Left kidney (tissue), 8 donors: ENCODE results near the gene KCNMB3. TPM values are rescaled to one million over a fixed set of nuclear protein-coding genes. Genes with fewer than 3 reads are reported as not detected.
"Not testable (repeated sequence)": the region's sequence is repeated elsewhere in the genome, so short reads cannot be mapped to it uniquely, and the experiment has no call there.

ENCODE experiments used
- DNase-seq: peaks from one replicate; pipeline ENCODE4 v3.0.0-alpha.2; 2013
- long read RNA-seq, 8 donors: transcript quantifications; one replicate each; lab custom pipeline, GENCODE V29; 2026
- polyA plus RNA-seq: library from polyadenylated mRNA; unstranded; fragments of 120-200 nt; gene quantifications from one replicate; pipeline ENCODE4 v1.2.1, GENCODE V29; 2013; ENCODE audit not compliant: insufficient read length

The KCNMB3 gene, protein sequence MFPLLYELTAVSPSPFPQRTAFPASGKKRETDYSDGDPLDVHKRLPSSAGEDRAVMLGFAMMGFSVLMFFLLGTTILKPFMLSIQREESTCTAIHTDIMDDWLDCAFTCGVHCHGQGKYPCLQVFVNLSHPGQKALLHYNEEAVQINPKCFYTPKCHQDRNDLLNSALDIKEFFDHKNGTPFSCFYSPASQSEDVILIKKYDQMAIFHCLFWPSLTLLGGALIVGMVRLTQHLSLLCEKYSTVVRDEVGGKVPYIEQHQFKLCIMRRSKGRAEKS
- 8.1 TPM for polyA plus RNA-seq
- long read RNA-seq, donor 1, full-length matches to known transcripts, result 1 of 1 reads
- long read RNA-seq, donor 1, partial matches to known transcripts, result 0 of 1 reads
- long read RNA-seq, donor 1, other reads (novel, unspliced or antisense), result 0 of 1 reads
- long read RNA-seq, donor 2, full-length matches to known transcripts, result 3 of 3 reads
- long read RNA-seq, donor 2, partial matches to known transcripts, result 0 of 3 reads
- long read RNA-seq, donor 2, other reads (novel, unspliced or antisense), result 0 of 3 reads
- long read RNA-seq, donor 3, partial matches to known transcripts, result 0 of 1 reads
- long read RNA-seq, donor 3, other reads (novel, unspliced or antisense), result 0 of 1 reads
- long read RNA-seq, donor 4, result 0 reads
- long read RNA-seq, donor 5, full-length matches to known transcripts, result 2 of 2 reads
- long read RNA-seq, donor 5, partial matches to known transcripts, result 0 of 2 reads
- long read RNA-seq, donor 5, other reads (novel, unspliced or antisense), result 0 of 2 reads
- long read RNA-seq, donor 6, result 0 reads
- long read RNA-seq, donor 7, full-length matches to known transcripts, result 3 of 3 reads
- long read RNA-seq, donor 7, partial matches to known transcripts, result 0 of 3 reads
- long read RNA-seq, donor 7, other reads (novel, unspliced or antisense), result 0 of 3 reads
- long read RNA-seq, donor 8, result 0 reads

DNA sequence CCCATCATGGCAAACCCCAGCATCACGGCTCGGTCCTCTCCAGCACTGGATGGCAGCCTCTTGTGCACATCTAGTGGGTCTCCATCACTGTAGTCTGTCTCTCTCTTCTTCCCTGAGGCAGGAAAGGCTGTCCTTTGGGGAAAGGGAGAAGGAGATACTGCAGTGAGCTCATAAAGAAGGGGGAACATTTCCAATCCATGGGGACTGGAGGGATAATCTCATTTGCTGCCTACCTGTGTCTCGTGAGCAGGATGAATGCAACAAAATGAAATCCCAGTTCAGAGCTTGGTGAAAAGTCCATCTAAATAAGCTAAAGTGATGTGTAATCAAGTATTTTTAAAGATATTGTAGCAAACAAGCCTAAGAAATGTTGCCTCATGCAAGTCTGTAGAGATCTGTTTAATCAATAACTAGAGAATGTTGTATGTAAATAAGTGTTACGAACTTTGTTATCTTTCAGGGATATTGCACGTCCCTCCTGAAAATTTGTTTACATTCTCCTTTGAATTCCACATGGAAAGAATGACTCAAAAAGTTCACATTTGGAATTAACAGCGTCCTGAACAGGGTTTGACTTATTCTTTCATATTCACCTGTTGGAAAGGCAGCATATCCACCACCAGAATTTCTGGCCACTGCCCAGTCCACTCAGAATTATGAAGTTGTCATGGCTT is at the start of gene KCNMB3:
Gene KCNMB3, minus strand, starts transcription at position 312 of the 674 bp plus-strand sequence. Its CDS starts 124 bp downstream, at position 188.
- DNase-seq, result no peak

DNA sequence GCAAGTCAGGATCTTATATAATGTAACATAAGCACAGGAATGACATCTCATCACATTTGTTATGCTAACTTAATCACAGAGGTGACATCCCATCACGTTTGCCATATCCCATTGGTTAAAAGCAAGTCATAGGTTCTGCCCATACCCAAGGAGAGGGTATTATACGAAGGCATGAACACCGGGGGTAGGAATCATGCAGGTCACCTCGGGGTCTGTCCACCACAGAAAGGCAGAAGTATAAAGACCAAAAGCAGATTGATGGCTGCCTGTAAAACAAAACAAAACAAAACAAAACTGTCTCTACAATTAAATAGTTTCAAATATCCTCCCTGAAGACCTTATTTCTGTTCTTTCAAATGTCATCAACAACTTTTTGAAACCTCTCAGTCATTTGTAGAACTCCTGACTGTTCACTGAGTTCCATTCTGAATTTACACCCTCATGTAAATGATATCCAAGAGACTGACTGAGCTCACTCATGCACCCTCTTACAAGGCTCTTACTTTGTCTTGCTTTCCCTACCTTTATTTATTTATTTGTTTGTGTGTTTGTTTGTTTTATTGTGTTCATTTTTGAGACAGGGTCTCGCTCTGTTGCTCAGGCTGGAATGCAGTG is 49.2 kb upstream of the KCNMB3 start:
- no peak for DNase-seq

DNA sequence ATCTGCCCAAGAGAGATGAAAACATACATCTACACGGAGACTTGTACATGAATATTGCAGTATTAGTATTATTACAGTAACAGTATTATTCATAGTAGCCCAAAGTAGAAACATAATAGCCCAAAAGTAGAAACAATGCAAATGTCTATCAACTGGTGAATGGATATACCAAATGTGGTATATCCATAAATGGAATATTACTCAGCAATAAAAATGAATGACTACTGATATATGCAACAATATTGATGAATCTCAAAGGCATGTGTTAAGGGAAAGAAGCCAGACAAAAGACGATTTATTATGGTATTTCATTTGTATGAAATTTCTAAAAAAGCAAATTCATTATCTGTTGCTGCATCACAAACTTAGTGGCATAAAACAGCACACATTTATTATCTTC is 48.4 kb upstream of the KCNMB3 start:
- no peak for DNase-seq

DNA sequence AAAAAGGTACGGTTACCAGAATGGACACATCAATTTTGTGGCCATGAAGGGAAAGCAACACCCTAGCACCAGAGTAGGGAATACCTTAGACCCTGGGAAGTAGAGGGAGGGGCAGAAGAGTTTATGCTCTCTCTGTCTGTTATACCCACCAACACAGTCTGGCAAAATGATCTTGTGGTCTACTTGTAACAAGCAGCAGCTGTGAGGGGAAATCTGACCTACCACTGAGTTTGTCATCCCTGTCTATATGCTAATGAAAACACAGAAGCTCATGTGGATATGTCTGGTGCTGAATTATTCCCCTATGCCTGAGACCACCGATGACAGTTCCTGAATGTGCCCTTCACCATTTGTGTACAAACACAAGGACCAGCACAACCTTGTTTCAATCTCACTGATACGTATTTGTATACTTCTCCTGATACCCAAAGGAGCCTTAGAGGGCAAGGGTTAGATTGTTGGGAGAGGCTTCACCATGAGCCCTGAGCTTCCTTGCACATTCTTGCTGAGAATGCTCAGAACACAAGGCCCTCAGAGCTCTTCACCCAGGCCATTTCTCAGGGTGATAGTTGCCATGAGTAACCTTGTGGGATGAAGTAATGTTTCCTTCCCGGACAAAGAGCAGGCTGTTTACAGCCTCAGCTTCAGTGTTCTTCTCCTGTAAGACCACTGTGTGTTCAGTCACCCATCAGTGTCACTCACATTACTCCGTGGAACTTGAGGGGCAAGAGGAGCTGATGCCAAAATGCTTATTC is 47.2 kb upstream of the KCNMB3 start:
- DNase-seq, result no peak

DNA sequence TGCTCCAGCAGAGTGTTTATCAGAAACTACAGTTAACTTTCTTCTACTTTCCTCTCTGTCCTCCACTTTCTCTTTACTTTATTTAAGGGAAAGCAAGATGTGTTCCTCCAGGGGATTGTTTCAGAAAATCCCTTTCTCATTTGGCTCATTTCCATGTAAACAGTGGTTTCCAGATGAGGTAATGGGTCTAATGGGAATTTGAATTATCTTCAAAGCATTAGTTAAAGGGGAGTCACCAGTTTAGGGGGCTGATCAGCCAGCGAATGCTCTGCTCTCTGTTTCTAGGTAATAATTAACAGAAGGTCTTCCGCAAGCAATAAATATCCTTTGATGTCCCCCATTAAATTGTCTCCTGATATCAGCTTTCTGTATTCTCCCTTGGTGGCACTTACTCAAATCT is 41.5 kb upstream of the KCNMB3 start:
- DNase-seq, result peak; percentile 39

DNA sequence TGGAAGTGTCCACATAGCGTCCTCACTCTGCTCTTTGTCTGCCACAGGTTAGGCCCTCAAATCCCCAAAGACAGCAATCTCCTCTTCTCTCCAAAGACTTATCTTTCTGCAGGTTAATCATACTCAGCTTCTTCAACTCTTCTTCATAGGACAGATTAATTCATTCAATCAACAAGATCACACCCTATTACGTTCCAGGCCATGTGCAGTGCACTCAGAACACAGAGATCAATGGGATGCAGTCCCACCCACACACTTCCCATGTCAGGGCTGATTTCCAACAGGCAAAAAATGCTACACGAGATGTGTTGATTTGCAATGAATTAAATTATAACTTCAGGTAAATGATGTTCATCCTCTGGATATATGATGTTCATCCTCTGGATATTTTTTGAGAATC is 38.4 kb upstream of the KCNMB3 start:
- no peak for DNase-seq

DNA sequence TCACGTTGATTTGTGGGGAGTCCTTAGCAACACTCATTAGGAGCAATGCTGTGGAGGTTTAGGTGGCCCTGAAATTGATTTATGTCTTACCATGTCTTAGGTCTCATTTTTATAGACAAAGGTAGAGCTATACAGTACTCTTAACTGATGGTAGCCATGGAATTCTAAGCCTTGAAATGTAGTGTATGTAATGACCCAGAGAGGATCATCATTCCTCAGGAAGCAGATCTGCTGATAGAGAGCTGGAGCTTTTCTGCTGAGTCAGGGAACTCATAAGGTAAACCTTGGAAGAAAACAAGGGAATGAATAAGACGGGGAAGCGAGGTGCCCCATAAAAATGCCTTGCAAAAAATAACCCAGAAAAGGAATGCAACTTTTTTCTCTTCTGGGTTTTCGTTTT is 37.9 kb upstream of the KCNMB3 start:
- peak; percentile 13 for DNase-seq

DNA sequence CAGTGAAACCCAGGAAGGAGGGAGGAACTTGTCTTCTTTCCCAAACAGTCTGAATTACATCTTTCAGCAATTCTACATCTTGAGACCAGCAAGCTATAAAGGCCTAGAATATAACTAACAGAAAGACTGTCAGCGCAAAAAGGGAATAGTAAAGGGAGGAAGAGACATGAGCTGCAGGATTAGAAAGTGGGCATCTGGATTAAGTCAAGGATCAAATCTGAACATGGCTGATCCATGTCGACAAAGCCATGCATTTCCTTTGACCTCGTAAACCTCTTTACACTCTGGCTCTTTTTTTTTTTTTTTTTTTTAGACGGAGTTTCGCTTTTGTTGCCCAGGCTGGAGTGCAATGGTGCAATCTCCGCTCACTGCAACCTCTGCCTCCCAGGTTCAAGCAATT is 35.4 kb upstream of the KCNMB3 start:
- DNase-seq, result no peak

DNA sequence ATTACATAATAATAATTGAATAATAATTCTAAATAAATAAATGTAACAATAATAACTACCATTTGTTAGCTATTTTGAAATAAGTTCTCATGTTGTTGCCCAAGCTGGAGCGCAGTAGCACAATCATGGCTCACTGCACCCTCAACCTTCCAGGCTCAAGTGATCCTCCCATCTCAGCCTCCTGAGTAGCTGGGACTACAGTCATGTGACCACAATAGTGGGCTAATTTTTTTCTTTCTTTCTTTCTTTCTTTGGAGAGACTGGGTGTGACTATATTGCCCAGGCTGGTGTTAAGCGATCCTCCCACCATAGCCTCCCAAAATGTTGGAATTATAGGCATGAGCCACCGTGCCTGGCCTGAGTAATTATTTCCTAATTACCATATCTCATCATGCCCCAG is 30.9 kb upstream of the KCNMB3 start:
- no peak for DNase-seq

DNA sequence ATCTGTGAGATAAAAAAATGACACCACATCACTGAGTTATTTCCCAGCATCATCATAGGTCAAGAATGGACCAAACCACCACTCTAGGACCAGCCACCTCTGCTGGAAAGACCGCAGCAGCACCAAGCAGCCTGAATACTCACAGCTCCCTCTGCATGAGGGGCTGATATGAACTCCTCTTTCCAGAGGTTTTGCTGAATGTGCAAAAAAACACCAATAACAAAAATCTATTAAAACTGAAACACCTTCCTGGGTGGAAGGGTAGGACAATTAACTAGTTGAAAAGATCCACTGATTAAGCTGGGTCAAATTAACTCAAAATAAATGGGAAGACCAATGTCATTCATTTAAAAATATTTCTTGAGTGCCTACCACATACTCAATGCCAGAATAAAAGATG is 28.9 kb upstream of the KCNMB3 start:
- no peak for DNase-seq

DNA sequence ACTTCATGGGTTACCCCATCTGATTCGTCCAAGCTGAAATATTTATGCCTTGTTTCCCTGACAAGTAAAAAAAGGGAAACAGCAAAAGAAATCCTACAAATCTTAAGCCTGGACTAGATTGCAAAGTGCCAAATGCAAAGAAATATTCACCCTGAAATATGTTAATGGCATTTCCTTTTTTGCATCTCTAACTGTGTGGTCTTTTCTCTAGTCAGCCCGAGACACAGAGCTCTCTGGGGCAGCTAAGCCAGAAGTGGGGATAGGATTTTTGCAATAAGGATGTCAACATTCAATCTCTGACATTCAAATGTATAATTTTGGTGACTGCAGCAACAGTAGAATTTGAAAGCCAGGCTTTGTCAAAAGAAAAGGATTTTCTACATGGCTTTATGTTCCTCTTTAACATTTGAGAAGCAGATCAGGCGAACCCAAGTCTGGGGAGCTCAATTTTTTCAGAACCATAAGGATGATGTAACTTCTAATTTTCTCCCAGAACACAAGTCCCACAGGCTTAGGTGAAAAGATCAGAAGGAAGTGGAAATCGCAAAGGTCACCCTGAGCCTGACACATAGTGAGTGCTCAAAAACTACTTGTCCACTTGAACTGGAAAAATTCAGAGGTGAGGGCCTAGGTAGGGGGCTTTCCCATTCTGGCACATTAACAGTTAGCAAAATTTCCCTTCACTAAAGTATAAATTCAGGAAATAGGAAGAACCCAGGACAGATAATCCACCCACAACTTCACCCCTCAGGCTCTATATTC is 28.2 kb upstream of the KCNMB3 start:
- DNase-seq, result no peak

DNA sequence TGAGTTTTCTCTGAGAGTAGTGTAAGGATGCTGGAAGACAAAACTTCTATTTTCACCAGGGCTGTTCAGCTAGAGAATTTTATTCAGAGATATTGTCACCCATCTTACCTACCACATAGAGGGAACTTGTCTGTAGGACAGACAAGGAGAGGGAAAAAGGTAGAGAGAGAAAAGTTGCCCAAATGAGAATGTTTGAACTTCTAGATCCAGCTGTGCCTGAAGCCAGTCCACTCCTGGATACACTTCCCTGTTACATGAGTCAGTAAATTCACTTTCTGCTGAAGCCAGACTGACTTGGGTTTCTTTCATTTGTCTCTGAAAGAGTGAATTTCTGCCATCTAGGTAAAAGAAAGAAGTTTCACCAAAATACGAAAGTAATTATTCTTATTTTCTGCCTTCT is 27.2 kb upstream of the KCNMB3 start:
- DNase-seq, result no peak

DNA sequence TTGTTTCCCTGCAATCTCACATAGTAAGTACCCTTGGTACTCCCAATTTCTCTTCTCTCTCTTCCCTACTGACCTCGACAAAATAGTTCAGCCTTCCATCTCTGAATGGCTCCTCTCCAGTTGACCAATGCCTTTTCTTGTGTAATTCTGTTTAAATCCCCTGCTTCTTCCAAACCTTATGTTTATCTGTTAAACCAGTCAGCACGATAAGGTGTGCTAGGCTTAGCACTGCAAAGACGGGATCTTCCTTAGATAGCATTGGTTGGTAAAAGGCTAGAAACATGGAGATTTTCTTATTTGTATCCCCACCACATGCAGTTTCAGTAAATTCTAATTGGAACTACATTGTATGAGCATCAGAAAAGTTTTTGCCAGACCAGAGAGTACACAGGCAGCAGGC is 25.8 kb upstream of the KCNMB3 start:
- no peak for DNase-seq

DNA sequence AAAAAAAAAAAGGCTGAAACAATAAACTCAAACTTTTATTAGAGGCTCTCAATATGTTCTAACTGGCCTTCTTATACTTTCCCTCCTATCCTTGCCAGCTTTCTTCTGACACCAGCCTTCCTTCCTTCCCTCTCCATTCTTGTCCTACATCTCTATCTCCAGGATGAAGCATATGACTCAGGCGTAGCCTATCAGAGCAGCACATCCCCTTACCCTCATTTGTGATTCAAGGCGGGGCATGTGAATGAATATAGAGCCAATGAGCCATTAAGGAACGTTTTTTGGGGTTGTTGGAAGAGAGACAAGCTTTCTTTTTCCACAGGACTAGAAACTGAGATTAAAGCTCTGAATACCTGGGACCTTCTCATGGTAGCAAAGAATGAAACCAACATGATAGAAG is 25.1 kb upstream of the KCNMB3 start:
- no peak for DNase-seq

DNA sequence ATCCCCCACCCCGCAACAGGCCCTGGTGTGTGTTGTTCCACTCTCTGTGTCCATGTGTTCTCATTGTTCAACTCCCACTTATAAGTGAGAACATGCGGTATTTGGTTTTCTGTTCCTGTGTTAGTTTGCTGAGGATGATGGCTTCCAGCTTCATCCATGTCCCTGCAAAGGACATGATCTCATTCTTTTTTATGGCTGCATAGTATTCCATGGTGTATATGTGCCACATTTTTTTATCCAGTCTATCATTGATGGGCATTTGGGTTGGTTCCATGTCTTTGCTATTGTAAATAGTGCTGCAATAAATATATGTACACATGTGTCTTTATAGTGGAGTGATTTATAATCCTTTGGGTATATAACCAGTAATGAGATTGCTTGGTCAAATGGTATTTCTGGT is 23.5 kb upstream of the KCNMB3 start:
- DNase-seq, result not testable (repeated sequence)

DNA sequence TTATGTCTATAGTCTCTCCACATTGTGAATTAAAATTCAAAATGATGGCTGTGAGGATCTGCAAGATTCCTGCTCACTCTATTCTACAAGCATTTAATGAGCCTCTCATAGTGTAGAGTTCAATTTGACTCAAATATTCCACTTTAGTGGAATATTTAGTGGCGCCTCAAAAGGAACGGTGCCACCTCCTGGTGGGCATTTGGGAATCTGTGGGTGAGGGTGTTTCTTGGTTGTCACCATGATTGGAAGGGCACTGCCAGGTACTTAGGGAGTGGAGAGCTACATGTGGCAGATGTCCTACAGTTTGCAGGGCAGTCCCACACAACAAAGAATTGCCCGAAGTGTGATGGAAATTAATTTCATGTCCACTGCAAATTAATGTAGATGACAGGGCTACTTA is 21.5 kb upstream of the KCNMB3 start:
- DNase-seq, result no peak

DNA sequence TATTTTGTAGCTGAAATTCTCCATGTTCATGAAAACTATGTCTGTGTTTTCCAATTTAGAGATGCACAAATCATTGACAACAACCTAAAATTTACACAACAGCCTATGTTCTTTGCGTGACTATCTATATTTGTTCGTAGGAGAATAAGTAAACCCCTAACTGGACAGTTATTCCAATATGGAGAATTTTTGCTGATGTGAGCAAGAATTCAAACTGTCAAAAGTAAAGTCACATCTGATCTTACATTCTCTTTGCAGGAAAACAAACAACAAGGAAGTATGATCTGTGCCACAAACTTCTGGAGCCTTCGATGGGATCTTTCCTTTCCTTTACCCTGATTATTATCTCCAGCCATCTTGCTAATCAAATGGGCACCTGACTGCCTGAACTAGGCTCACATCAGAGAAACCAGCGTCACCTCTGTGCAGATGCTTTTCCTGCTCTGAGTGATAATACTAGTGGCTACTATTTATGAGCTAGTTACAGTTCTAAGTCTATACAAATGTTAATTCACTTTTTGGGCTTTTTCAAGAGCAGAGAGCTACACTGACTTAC is 18.3 kb upstream of the KCNMB3 start:
- no peak for DNase-seq

DNA sequence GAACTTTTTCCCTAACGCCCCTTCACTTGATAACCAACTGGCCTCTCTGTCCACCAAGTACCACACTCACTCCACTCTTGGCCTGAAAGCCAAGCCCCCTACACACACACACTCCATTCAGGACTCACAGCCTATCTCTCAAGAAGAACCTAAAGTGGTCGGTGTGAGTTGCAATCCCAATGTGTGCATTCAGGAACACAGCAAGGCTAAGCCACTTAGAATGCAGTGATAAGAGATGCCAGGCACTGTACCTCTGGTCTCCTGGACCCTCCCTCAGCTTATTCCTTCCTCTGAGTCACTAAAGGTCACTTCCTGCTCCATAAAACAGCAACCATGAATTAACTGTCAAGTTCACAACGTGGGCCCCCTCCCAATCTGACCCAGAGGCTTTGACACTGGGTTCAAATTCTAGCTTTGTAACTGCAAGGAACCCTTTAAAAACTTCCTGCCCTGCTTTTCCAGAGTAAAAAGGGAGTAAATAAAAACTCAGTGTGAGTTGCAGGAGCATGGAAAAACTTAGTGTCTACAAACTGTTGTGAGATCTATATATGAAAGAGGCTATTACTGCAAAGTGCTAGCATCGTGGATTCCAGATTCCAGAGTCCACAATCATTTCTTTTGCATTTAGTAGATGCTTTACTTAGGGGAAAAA is 17.6 kb upstream of the KCNMB3 start:
- DNase-seq, result no peak

DNA sequence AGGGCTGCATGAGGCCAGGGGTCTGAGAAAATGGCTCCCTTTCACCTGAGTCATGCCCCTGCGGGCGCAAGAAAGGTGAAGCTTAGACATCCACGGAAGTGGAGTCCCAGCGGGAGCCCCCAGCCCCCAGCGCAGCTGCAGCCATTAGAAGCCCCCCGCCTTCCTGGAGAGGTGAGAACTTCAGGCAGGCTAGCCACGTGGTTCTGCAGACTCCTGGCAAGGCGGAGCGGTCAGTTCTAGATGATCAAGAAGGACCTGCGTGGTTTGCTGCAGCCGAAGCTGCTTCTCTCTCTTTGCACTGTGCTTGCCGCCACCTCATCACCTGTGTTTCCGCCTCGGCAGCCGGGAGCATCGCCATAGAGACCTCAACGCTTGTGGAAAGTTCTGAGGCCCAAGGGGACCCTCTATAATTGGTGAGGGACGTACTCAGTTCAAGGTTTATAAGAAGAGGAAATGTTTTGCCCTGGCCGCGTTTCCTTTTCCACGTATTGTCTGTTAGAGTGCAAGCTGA is 15.8 kb upstream of the KCNMB3 start:
- DNase-seq, result no peak
